K562 (cell line): ENCODE measurements around the gene SRCAP. TPM values are rescaled to one million over a fixed set of nuclear protein-coding genes. Genes with fewer than 3 reads are reported as not detected.

Experiments used
- CBFB ChIP-seq: sonication (generic); formaldehyde crosslinking; IDR thresholded peaks from 2 replicates; pipeline ENCODE4 v1.4.0; 2020; ENCODE audit warnings: mild to moderate bottlenecking, missing genetic modification reagents
- CBX5 ChIP-seq: IDR thresholded peaks from 2 replicates; pipeline ENCODE4 v1.6.1; 2014; ENCODE audit warnings: low read depth, borderline replicate concordance
- GATAD2A ChIP-seq: fragments of 450-650 bp; IDR thresholded peaks from 2 replicates; pipeline ENCODE4 v1.6.1; 2017
- JUND ChIP-seq, 2 experiments: IDR thresholded peaks; 2 replicates in 1 of 2; 3 replicates in 1 of 2; pipeline ENCODE4 v1.6.1; 2011; ENCODE audit warnings: borderline replicate concordance in 2 of 2, low read depth in 2 of 2, low read length in 2 of 2, improper control_type of control experiment in 1 of 2, missing biosample characterization in 1 of 2, missing genetic modification characterization in 1 of 2, missing genetic modification reagents in 1 of 2
- MNT ChIP-seq, 2 experiments: fragments of 450-650 bp; conservative IDR thresholded peaks; 2 replicates each; pipeline ENCODE4 v1.6.1; 2017; ENCODE audit warnings: mild to moderate bottlenecking in 2 of 2, moderate library complexity in 2 of 2
- POLR2H ChIP-seq: IDR thresholded peaks from 2 replicates; pipeline ENCODE4 v1.6.1; 2016; ENCODE audit warnings: missing genetic modification characterization, low read depth, mild to moderate bottlenecking, control low read depth, missing compliant biosample characterization, moderate library complexity
- SAFB ChIP-seq: fragments of 200-400 bp; formaldehyde crosslinking; IDR thresholded peaks from 2 replicates; pipeline ENCODE4 v1.6.1; 2017; ENCODE audit warnings: low read depth, low read length, borderline replicate concordance
- SRSF3 ChIP-seq: fragments of 200-400 bp; formaldehyde crosslinking; IDR thresholded peaks from 2 replicates; pipeline ENCODE4 v1.6.1; 2016; ENCODE audit warnings: mild to moderate bottlenecking, low read length, moderate library complexity; ENCODE audit not compliant: insufficient read depth
- ZBTB40 ChIP-seq, 2 experiments: fragments of 450-650 bp in 1 of 2; sonication (generic) in 1 of 2; formaldehyde crosslinking in 1 of 2; IDR thresholded peaks; 2 replicates each; pipeline versions ENCODE4 v1.7.1 to v1.9.0; 2016 to 2022; ENCODE audit warnings: inconsistent platforms in 1 of 2, mild to moderate bottlenecking in 1 of 2, missing genetic modification reagents in 1 of 2
- ZBTB9 ChIP-seq: fragments of 450-650 bp; formaldehyde crosslinking; IDR thresholded peaks from 2 replicates; pipeline ENCODE4 v1.4.0; 2020; ENCODE audit warnings: mild to moderate bottlenecking, moderate library complexity
- ZKSCAN1 ChIP-seq: fragments of 150-350 bp; IDR thresholded peaks from 2 replicates; pipeline ENCODE4 v1.6.1; 2016; ENCODE audit warnings: low read depth, low read length
- ZNF668 ChIP-seq: fragments of 250-450 bp; sonication (Bioruptor Pico); IDR thresholded peaks from 2 replicates; pipeline ENCODE4 v1.8.0; 2022; ENCODE audit warnings: mild to moderate bottlenecking, inconsistent platforms
- polyA plus RNA-seq, 8 experiments: library from polyadenylated mRNA; depleted of rRNA in 4 of 8; stranded (reverse) in 5 of 8; unstranded in 3 of 8; fragments of >200 nt; fragmentation: Nextera tagmentation in 2 of 8; fragmentation: Illumina TruSeq in 1 of 8; extraction: Ambion mirVana in 2 of 8; extraction: Trizol in 1 of 8; gene quantifications; 2 replicates each; pipeline versions ENCODE4 v1.2.1 to v1.2.3, GENCODE V29; 2011 to 2014; ENCODE audit warnings: inconsistent platforms in 1 of 8, missing spikeins in 1 of 8
- total RNA-seq, 7 experiments: library from RNA; depleted of rRNA in 6 of 7; stranded (reverse); fragments of >200 nt in 6 of 7; fragmentation: Illumina TruSeq in 2 of 7; extraction: Trizol in 2 of 7; gene quantifications; 2 replicates each; pipeline versions ENCODE4 v1.2.1 to v1.2.3, GENCODE V29; 2011 to 2021; ENCODE audit warnings: low replicate concordance in 1 of 7

SRCAP gene
- total and polyA plus RNA-seq, 9 of the 15 experiments (the other 6 are each of a cell fraction or from before 2014, with no cell fraction given): 0.21 to 62.6 (median 5.8) TPM

GRCh38 chr16:30698139-30698815, 694 bp upstream of the SRCAP start (continued):
- TF ChIP-seq ZBTB40 (IDR thresholded peaks at IDR 0.05) (peak; percentile 8; the same call in 1 of the 2 replicates), ZBTB40 (CRISPR knock-in tag; IDR thresholded peaks at IDR 0.05) (no peak), ZNF668 (CRISPR knock-in tag) (no peak), SRSF3 (no peak), GATAD2A (no peak), SAFB (0 out of 2 replicates have a peak, but pooled peaks have one; percentile 52), ZKSCAN1 (0 out of 2 replicates have a peak, but pooled peaks have one; percentile 12), ZBTB9 (CRISPR knock-in tag) (peak; percentile 77), CBX5 (0 out of 2 replicates have a peak, but pooled peaks have one; percentile 52), CBFB (CRISPR knock-in tag) (0 out of 2 replicates have a peak, but pooled peaks have one; percentile 14), JUND (IDR thresholded peaks at IDR 0.05; ENCODE audit: borderline replicate concordance, low read depth, low read length) (no peak; the same call in 1 of the 2 replicates), JUND (tag; IDR thresholded peaks at IDR 0.05; ENCODE audit: borderline replicate concordance, low read depth, low read length) (no peak), MNT (conservative IDR thresholded peaks at IDR 0.05) (peak; percentile 66 to 85), POLR2H (tag) (peak; percentile 95)
